Kidney epithelial cell (primary cell): Measurements from ENCODE around the gene INPP5B. TPM values are rescaled to one million over a fixed set of nuclear protein-coding genes. Genes with fewer than 3 reads are reported as not detected.

Source experiments
- DNase-seq: peaks from one replicate; pipeline ENCODE4 v3.0.0-alpha.2; 2010; ENCODE audit warnings: low read depth
- H3K27me3 ChIP-seq: 2 replicates; pipeline ENCODE4 v1.6.0; 2011; ENCODE audit warnings: low read length; ENCODE audit not compliant: control insufficient read depth, insufficient read depth
- H3K36me3 ChIP-seq: 2 replicates; pipeline ENCODE4 v1.5.1; 2011; ENCODE audit warnings: low read length; ENCODE audit not compliant: control insufficient read depth, insufficient read depth
- H3K4me3 ChIP-seq: 2 replicates; pipeline ENCODE4 v1.5.1; 2011; ENCODE audit warnings: low read depth, mild to moderate bottlenecking, control low read depth, low read length
- total RNA-seq: library from RNA; depleted of rRNA; stranded (reverse); fragments of >200 nt; gene quantifications from 2 replicates; pipeline ENCODE4 v1.2.3, GENCODE V29; 2015
- TF ChIP-seq, protein P1 (sequence below): IDR thresholded peaks from 2 replicates; pipeline ENCODE4 v1.5.1; 2011; ENCODE audit warnings: mild to moderate bottlenecking, moderate library complexity, low read length, control low read depth, inconsistent platforms; ENCODE audit not compliant: insufficient read depth, poor library complexity, severe bottlenecking

INPP5B gene
- total RNA-seq, 1 donor from 2014 or later = 18.9 TPM

GRCh38 chr1:37840711-37841110 lies 106.1 kb downstream of the INPP5B start:
- Histone ChIP-seq H3K36me3 (peaks cover 3% of the 10 kb centered on the region), H3K4me3 (no peak overlapping the region), H3K27me3 (no peaks in the 10 kb centered on the region)
- DNase-seq = no peak
- TF ChIP-seq, protein P1, sequence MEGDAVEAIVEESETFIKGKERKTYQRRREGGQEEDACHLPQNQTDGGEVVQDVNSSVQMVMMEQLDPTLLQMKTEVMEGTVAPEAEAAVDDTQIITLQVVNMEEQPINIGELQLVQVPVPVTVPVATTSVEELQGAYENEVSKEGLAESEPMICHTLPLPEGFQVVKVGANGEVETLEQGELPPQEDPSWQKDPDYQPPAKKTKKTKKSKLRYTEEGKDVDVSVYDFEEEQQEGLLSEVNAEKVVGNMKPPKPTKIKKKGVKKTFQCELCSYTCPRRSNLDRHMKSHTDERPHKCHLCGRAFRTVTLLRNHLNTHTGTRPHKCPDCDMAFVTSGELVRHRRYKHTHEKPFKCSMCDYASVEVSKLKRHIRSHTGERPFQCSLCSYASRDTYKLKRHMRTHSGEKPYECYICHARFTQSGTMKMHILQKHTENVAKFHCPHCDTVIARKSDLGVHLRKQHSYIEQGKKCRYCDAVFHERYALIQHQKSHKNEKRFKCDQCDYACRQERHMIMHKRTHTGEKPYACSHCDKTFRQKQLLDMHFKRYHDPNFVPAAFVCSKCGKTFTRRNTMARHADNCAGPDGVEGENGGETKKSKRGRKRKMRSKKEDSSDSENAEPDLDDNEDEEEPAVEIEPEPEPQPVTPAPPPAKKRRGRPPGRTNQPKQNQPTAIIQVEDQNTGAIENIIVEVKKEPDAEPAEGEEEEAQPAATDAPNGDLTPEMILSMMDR = no peak

DNA sequence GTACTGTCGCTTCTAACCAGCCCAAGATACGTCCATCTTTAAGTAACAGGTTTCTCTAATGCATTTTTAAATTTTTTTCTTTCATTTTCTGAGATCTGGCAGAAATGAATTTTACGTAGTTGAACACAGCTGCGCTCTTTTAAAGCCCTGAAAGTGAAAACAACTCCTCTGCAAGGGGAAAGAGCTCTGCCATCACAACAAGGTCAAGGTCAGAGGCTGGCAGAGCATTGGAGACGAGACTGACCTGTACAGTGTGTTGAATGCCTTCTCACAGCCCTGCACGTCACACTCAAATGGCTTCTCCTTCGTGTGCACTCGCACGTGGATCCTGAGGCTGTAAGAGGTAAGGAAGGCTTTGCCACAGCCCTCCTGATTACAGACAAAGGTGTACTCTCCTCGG lies 107.2 kb downstream of the INPP5B start:
- Histone ChIP-seq H3K36me3 (peaks cover 3% of the 10 kb centered on the region), H3K27me3 (no peaks in the 10 kb centered on the region), H3K4me3 (no peak overlapping the region)
- no peak for DNase-seq
- TF ChIP-seq, protein P1 = no peak

- DNase-seq = no peak
- no peak overlapping the region for H3K4me3 ChIP-seq
- TF ChIP-seq, protein P1 = no peak
- peaks cover 4% of the 10 kb centered on the region for H3K36me3 ChIP-seq
- no peaks in the 10 kb centered on the region for H3K27me3 ChIP-seq
These were observed 110.1 kb downstream of the INPP5B start for GRCh38 chr1:37836788-37837187.

GRCh38 chr1:37831809-37832208 lies 115.0 kb downstream of the INPP5B start:
- TF ChIP-seq, protein P1 = no peak
- Histone ChIP-seq H3K36me3 (peaks cover 1% of the 10 kb centered on the region), H3K27me3 (no peaks in the 10 kb centered on the region), H3K4me3 (no peak overlapping the region)
- DNase-seq = no peak

- H3K36me3 ChIP-seq = peaks cover 1% of the 10 kb centered on the region
- no peaks in the 10 kb centered on the region for H3K27me3 ChIP-seq
- TF ChIP-seq, protein P1 = no peak
These were observed 115.7 kb downstream of the INPP5B start for GRCh38 chr1:37831109-37831508.

DNA sequence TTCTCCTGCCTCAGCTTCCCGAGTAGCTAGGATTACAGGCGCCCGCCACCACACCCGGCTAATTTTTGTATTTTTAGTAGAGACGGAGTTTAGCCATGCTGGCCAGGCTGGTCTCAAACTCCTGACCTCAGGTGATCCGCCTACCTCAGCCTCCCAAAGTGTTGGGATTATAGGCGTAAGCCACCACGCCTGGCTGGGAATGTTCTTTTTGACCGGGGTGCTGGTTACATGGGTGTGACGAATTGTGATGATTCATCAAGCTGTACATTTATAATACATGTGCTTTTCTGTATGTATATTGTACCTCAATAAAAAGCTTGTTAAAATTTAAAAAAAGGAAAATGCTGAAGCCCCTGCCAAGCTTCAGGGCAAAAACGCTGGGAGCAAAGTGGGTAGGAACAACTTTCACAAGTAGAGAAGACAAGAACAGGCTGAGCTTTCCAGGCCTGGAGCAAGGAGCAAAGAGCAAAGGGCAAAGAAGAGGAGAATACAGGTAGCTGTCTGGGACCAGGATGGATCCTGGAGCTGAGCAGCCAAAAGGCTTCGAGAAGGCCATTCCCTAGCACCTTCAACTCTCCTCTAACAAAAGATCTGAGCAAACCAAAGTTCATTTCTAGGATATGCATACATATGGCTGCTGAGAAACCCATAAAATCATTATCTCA lies 118.3 kb downstream of the INPP5B start:
- DNase-seq = no peak
- TF ChIP-seq, protein P1 = no peak
- peaks cover 1% of the 10 kb centered on the region for H3K36me3 ChIP-seq
- no peaks in the 10 kb centered on the region for H3K27me3 ChIP-seq
- no peak overlapping the region for H3K4me3 ChIP-seq

More at GRCh38 chr1:37831109-37831508, 115.7 kb downstream of the INPP5B start:
- DNase-seq = no peak
- H3K4me3 ChIP-seq = no peak overlapping the region
